HepG2 (cell line): ENCODE measurements around the gene TSC22D4. TPM values are rescaled to one million over a fixed set of nuclear protein-coding genes. Genes with fewer than 3 reads are reported as not detected.

ENCODE experiments used
- ATAC-seq: fragments of 200-7000 bp; cut with Tn5 transposase; 3 replicates; pipeline ENCODE4 v1.9.1; 2020; ENCODE audit warnings: mild to moderate bottlenecking, moderate library complexity
- BruUV-seq: library from RNA; stranded (reverse); fragments of 400-500 nt; replicated peaks from 2 replicates; lab custom pipeline; 2021; lab: Mats Ljungman, UMichigan
- CTCF ChIA-PET: fragments of 300-600 bp; formaldehyde crosslinking; extraction: SDS; loops from one replicate; lab custom pipeline; 2021; ENCODE audit warnings: low total read pairs, inconsistent platforms, low intra/inter-chr PET ratio; lab: Yijun Ruan, JAX
- POLR2A ChIA-PET: fragments of 350-600 bp; sonication (Branson Sonifier 250); formaldehyde crosslinking; loops from one replicate; lab custom pipeline; 2020; ENCODE audit warnings: antibody characterized with exemption, inconsistent platforms; lab: Yijun Ruan, JAX
- DNase-seq: peaks from one replicate; pipeline ENCODE4 v3.0.0-alpha.2; 2015; ENCODE audit warnings: low spot score
- FAIRE-seq: peaks from 3 replicates; lab custom pipeline; 2011; peaks lifted over from hg19 to GRCh38; lab: Jason Lieb, UNC
- H2AFZ ChIP-seq: one replicate; pipeline ENCODE4 v1.6.1; 2011; ENCODE audit warnings: low read length, inconsistent platforms
- H3K27ac ChIP-seq: fragments of 300-600 bp; 3 replicates; pipeline ENCODE4 v1.8.0; 2011; ENCODE audit warnings: mixed run types, mild to moderate bottlenecking, mixed read lengths, low read length, inconsistent platforms; ENCODE audit not compliant: insufficient read depth; ENCODE audit errors: extremely low read length
- H3K27me3 ChIP-seq, 2 experiments: fragments of 200-600 bp in 1 of 2; 2 replicates in 1 of 2; 3 replicates in 1 of 2; pipeline versions ENCODE4 v1.6.0 to v1.8.0; 2011; ENCODE audit warnings: low read length in 2 of 2, mild to moderate bottlenecking in 2 of 2, moderate library complexity in 2 of 2, inconsistent platforms in 1 of 2; ENCODE audit not compliant: insufficient read depth in 2 of 2, control insufficient read depth in 1 of 2
- H3K36me3 ChIP-seq, 2 experiments: fragments of 200-600 bp in 1 of 2; replicated peaks in 1 of 2; 2 replicates in 1 of 2; 3 replicates in 1 of 2; pipeline versions ENCODE4 v1.5.1 to v1.8.0; 2011; ENCODE audit warnings: low read length in 2 of 2, inconsistent platforms in 1 of 2; ENCODE audit not compliant: insufficient read depth in 2 of 2, control insufficient read depth in 1 of 2
- H3K4me1 ChIP-seq: 2 replicates; pipeline ENCODE4 v1.5.1; 2012; ENCODE audit warnings: low read length, inconsistent platforms; ENCODE audit not compliant: insufficient read depth
- H3K4me2 ChIP-seq: 2 replicates; pipeline ENCODE4 v1.6.0; 2011; ENCODE audit warnings: low read depth, low read length, inconsistent platforms
- H3K4me3 ChIP-seq, 3 experiments: fragments of 200-600 bp in 1 of 3; sonication (generic), shearing (Covaris generic) in 1 of 3; replicated peaks in 1 of 3; 2 replicates each; pipeline ENCODE4 v1.5.1; 2011 to 2016; ENCODE audit warnings: low read length in 3 of 3, inconsistent platforms in 2 of 3, low read depth in 2 of 3, mild to moderate bottlenecking in 2 of 3, control low read depth in 1 of 3, mixed read lengths in 1 of 3; ENCODE audit not compliant: insufficient read depth in 1 of 3
- H3K79me2 ChIP-seq: one replicate; pipeline ENCODE4 v1.6.1; 2011; ENCODE audit warnings: low read length, inconsistent platforms; ENCODE audit not compliant: insufficient read depth
- H3K9ac ChIP-seq: 2 replicates; pipeline ENCODE4 v1.6.0; 2011; ENCODE audit warnings: mild to moderate bottlenecking, low read depth, low read length, inconsistent platforms; ENCODE audit not compliant: insufficient read depth
- H3K9me3 ChIP-seq: 2 replicates; pipeline ENCODE4 v1.5.1; 2012; ENCODE audit warnings: mild to moderate bottlenecking, low read length
- H4K20me1 ChIP-seq: 2 replicates; pipeline ENCODE4 v1.6.0; 2011; ENCODE audit warnings: inconsistent platforms, mild to moderate bottlenecking, low read length, moderate library complexity; ENCODE audit not compliant: insufficient read depth
- BRD4 ChIP-seq: sonication (generic); formaldehyde crosslinking; IDR thresholded peaks from 2 replicates; pipeline ENCODE4 v1.4.0; 2020; ENCODE audit warnings: missing genetic modification reagents
- CENPT ChIP-seq: sonication (generic); formaldehyde crosslinking; IDR thresholded peaks from 2 replicates; pipeline ENCODE4 v1.8.0; 2022; ENCODE audit warnings: low read depth, mild to moderate bottlenecking, moderate library complexity, missing genetic modification reagents
- GATAD2A ChIP-seq: IDR thresholded peaks from 2 replicates; pipeline ENCODE4 v1.6.1; 2016
- GFI1 ChIP-seq: sonication (generic); formaldehyde crosslinking; IDR thresholded peaks from 2 replicates; pipeline ENCODE4 v1.5.0; 2020; ENCODE audit warnings: missing genetic modification reagents, mild to moderate bottlenecking, borderline replicate concordance
- HDAC6 ChIP-seq: fragments of 200-600 bp; sonication (generic); IDR thresholded peaks from 2 replicates; pipeline ENCODE4 v1.7.0; 2017; ENCODE audit warnings: mild to moderate bottlenecking, antibody characterized with exemption, low read length, low read depth
- KLF16 ChIP-seq, 2 experiments: sonication (generic) in 1 of 2; formaldehyde crosslinking in 1 of 2; IDR thresholded peaks; 2 replicates each; pipeline versions ENCODE4 v1.6.1 to v1.8.0; 2016 to 2023; ENCODE audit warnings: missing genetic modification reagents in 2 of 2, missing compliant biosample characterization in 1 of 2
- NFYB ChIP-seq: sonication (generic); formaldehyde crosslinking; IDR thresholded peaks from 2 replicates; pipeline ENCODE4 v1.4.0; 2020; ENCODE audit warnings: missing genetic modification reagents
- NR1H2 ChIP-seq: sonication (generic); formaldehyde crosslinking; IDR thresholded peaks from 2 replicates; pipeline ENCODE4 v1.8.1; 2022; ENCODE audit warnings: low read depth, missing genetic modification reagents, borderline replicate concordance
- NR2C2 ChIP-seq: sonication (generic); formaldehyde crosslinking; IDR thresholded peaks from 2 replicates; pipeline ENCODE4 v1.4.0; 2020; ENCODE audit warnings: missing genetic modification reagents, mild to moderate bottlenecking, moderate library complexity, borderline replicate concordance
- PHF21A ChIP-seq: sonication (generic); formaldehyde crosslinking; IDR thresholded peaks from 2 replicates; pipeline ENCODE4 v1.5.0; 2020; ENCODE audit warnings: mild to moderate bottlenecking, missing genetic modification reagents
- SRSF1 ChIP-seq: fragments of 200-400 bp; formaldehyde crosslinking; optimal IDR thresholded peaks from 2 replicates; pipeline ENCODE3; 2017; ENCODE audit warnings: mild to moderate bottlenecking, low read depth, low read length, moderate library complexity
- TEAD2 ChIP-seq: sonication (generic); formaldehyde crosslinking; IDR thresholded peaks from 2 replicates; pipeline ENCODE4 v1.9.0; 2021; ENCODE audit warnings: missing genetic modification reagents
- TGIF2 ChIP-seq: IDR thresholded peaks from 2 replicates; pipeline ENCODE4 v1.6.1; 2016; ENCODE audit warnings: control low read depth, missing compliant biosample characterization
- ZBTB7B ChIP-seq: sonication (generic); formaldehyde crosslinking; IDR thresholded peaks from 2 replicates; pipeline ENCODE4 v1.4.0; 2020; ENCODE audit warnings: missing genetic modification reagents
- ZNF17 ChIP-seq: sonication (generic); formaldehyde crosslinking; IDR thresholded peaks from 2 replicates; pipeline ENCODE4 v1.5.0; 2020; ENCODE audit warnings: mild to moderate bottlenecking, missing genetic modification reagents
- ZNF382 ChIP-seq: sonication (generic); formaldehyde crosslinking; IDR thresholded peaks from 2 replicates; pipeline ENCODE4 v1.5.0; 2020; ENCODE audit warnings: missing genetic modification reagents, mild to moderate bottlenecking, borderline replicate concordance
- ZNF563 ChIP-seq: sonication (generic); formaldehyde crosslinking; IDR thresholded peaks from 2 replicates; pipeline ENCODE4 v1.8.0; 2022; ENCODE audit warnings: mild to moderate bottlenecking, moderate library complexity, missing genetic modification reagents
- ZNF619 ChIP-seq: sonication (generic); formaldehyde crosslinking; IDR thresholded peaks from 2 replicates; pipeline ENCODE4 v1.4.0; 2020; ENCODE audit warnings: mild to moderate bottlenecking, missing genetic modification reagents
- WGBS: methylation state at CpG from one replicate; pipeline ENCODE4 v1.1.6; 2017; ENCODE audit warnings: low lambda C conversion rate; 5-methylcytosine and 5-hydroxymethylcytosine counted together
- in situ Hi-C: cut with HindIII; loops from 2 replicates; pipeline ENCODE4 v1.10.0; 2017; ENCODE audit warnings: low pct_unique_long_range_greater_than_20kb; ENCODE audit not compliant: extremely low pct_ligation_motif_present
- intact Hi-C: fragments of 100-400 bp; cut with micrococcal nuclease; formaldehyde crosslinking; loops from one replicate; pipeline ENCODE4 v1.10.0; 2022; ENCODE audit not compliant: unreplicated experiment
- polyA plus RNA-seq, 8 experiments: library from polyadenylated mRNA; depleted of rRNA in 3 of 8; stranded (reverse) in 7 of 8; unstranded in 1 of 8; fragments of >200 nt; fragmentation: Illumina TruSeq in 4 of 8; extraction: Trizol in 4 of 8; gene quantifications; 2 replicates each; pipeline versions ENCODE4 v1.2.1 to v1.2.3, GENCODE V29; 2011 to 2016; ENCODE audit warnings: low read depth in 4 of 8, missing spikeins in 1 of 8, mixed read lengths in 1 of 8; ENCODE audit not compliant: insufficient read depth in 1 of 8
- total RNA-seq, 5 experiments: library from RNA; depleted of rRNA; stranded (reverse); fragments of >200 nt; fragmentation: Illumina TruSeq; extraction: Trizol; gene quantifications; 2 replicates each; pipeline ENCODE4 v1.2.3, GENCODE V29; 2016; ENCODE audit warnings: low read depth in 1 of 5
- TF ChIP-seq, protein P1 (sequence below): sonication (generic); formaldehyde crosslinking; IDR thresholded peaks from 2 replicates; pipeline ENCODE4 v1.4.0; 2020; ENCODE audit warnings: missing genetic modification reagents, mild to moderate bottlenecking, borderline replicate concordance

Gene TSC22D4
- total and polyA plus RNA-seq, 2 of the 13 experiments (the other 11 are each of a cell fraction or from before 2014, with no cell fraction given), result 7.7 to 8.7 TPM

DNA sequence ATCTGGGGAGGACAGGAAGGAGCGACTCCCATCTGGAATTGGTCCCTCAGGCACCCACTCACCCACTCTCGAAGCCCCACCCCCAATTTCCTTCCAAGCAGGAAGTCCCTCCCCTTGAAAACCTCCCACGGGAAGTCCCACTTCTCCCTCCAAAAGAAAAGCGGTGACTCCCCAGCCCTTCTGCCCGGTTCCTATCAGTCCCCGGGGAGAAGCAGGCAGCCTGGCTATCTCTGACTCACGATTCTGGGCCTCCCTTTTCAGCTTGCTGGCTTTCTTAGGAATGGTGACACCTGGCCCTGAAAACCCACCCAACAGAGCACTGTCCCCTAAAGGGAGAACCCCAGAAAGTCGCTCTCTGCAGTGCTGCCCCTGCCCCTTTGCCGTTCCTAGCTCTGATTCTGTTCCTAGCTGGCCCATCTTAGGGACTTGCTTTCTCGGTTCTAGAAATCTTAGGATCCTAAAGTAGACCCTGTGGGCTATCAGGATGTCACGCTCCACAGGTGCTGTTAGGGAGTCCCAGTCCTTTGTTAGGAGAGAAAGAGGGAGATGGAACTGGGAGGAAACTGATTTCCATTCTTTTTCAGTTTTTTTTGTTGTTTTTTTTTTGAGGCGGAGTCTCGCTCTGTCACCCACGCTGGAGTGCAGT, 6.0 kb downstream of the TSC22D4 start (continued):
- no peak for TF ChIP-seq NR1H2 (CRISPR knock-in tag)
- TF ChIP-seq HDAC6, result no peak
- no peak for TF ChIP-seq GFI1 (CRISPR knock-in tag)
- no peak for TF ChIP-seq NR2C2 (CRISPR knock-in tag)
- no peak for TF ChIP-seq ZNF17 (CRISPR knock-in tag)
- TF ChIP-seq PHF21A, result no peak
- TF ChIP-seq BRD4, result no peak

DNA sequence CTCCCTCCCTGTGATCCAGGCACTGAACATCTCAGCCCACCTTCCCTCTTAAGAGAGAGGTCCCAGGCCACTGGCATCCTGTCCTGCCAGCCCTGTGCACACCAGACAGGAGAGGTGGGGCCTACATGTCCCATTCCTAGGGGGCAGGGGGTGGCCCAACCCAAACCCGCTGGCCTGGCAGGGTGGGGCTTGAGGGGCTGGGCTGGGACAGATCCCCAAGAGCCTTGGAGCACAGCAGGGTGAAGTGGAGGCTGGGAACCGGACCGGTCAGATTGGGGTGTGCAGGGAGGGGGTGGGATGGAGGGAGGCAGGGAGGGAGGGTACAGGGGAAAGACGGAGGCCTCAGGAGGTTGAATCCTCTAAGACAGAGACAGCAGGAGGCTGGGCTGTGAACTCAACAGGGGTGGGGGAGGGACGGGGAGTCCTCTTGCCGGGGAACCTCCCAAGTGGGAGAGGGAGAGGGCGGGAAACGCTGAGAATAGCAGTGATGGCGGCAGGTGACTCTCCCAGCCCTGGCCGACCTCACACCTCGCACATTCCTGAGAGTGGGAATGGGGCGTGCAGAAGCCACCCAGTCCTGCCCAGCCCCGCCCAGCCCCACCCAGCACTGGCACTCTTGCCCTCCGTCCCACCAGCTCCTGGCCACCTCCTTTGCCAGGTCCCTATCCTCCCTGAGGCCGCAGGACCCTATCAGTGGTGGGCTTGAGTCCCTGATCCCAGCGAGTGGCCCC, 6.7 kb downstream of the TSC22D4 start:
- no peak overlapping the region for H2AFZ ChIP-seq
- DNase-seq, result no peak
- no peak for FAIRE-seq
- H3K4me3 ChIP-seq, result no peak overlapping the region
- no peaks in the 10 kb centered on the region for H3K9me3 ChIP-seq
- no TSS peak for BruUV-seq
- H3K4me1 ChIP-seq, result peaks cover 21% of the 10 kb centered on the region
- no peak for ATAC-seq
- no peaks in the 10 kb centered on the region for H4K20me1 ChIP-seq
- H3K9ac ChIP-seq, result no peak overlapping the region
- in situ Hi-C loops, result no loop called here
- ChIA-PET CTCF (no interaction called here), POLR2A (no interaction called here)
- no peak overlapping the region for H3K4me2 ChIP-seq
- TF ChIP-seq CENPT (no peak), ZNF382 (CRISPR knock-in tag) (no peak), NFYB (CRISPR knock-in tag) (no peak), KLF16 (CRISPR knock-in tag; IDR thresholded peaks at IDR 0.05) (no peak), TEAD2 (no peak), TGIF2 (no peak), ZNF563 (CRISPR knock-in tag) (no peak), ZBTB7B (CRISPR knock-in tag) (no peak), GATAD2A (CRISPR knock-in tag) (no peak), SRSF1 (no peak), ZNF619 (no peak)
- TF ChIP-seq, protein P1, sequence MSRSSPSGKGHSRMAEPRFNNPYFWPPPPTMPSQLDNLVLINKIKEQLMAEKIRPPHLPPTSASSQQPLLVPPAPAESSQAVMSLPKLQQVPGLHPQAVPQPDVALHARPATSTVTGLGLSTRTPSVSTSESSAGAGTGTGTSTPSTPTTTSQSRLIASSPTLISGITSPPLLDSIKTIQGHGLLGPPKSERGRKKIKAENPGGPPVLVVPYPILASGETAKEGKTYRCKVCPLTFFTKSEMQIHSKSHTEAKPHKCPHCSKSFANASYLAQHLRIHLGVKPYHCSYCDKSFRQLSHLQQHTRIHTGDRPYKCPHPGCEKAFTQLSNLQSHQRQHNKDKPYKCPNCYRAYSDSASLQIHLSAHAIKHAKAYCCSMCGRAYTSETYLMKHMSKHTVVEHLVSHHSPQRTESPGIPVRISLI (CRISPR knock-in tag), result no peak
- peaks cover 4 to 8% of the 10 kb centered on the region in 2 experiments; a peak in 4 of 5 replicates for H3K36me3 ChIP-seq
- no peaks in the 10 kb centered on the region for H3K79me2 ChIP-seq
- no peaks in the 10 kb centered on the region for H3K27me3 ChIP-seq
- 93% methylated on average over 13 of the region's 16 CpGs for WGBS
- intact Hi-C loops, result no loop called here
- H3K27ac ChIP-seq, result no peak overlapping the region
